ENCODE data around the gene ADAT3.

Gene ADAT3

GRCh38 chr19:1953037-1953436, 47.8 kb downstream of the ADAT3 start:
- H3K27ac Mint-ChIP-seq, result no peak overlapping the region
- H3K36me3 Mint-ChIP-seq, result no peaks in the 10 kb centered on the region

GRCh38 chr19:1953441-1954094, 48.4 kb downstream of the ADAT3 start:
- no peak for DNase-seq (ENCODE audit: low spot score in 2 of 2)

More at GRCh38 chr19:1953037-1953436, 47.8 kb downstream of the ADAT3 start:
- H3K4me1 Mint-ChIP-seq, result peaks cover 12% of the 10 kb centered on the region
- no peaks in the 10 kb centered on the region for H3K27me3 Mint-ChIP-seq
- H3K4me3 Mint-ChIP-seq, result no peak overlapping the region
- H3K9me3 Mint-ChIP-seq, result no peaks in the 10 kb centered on the region
- DNase-seq (ENCODE audit: low spot score in 2 of 2) (no peak), ATAC-seq (ENCODE audit: low read depth) (no peak)

GRCh38 chr19:1954532-1954933, 49.3 kb downstream of the ADAT3 start:
- Mint-ChIP-seq H3K4me1 (peaks cover 5% of the 10 kb centered on the region), H3K9me3 (no peaks in the 10 kb centered on the region), H3K4me3 (no peak overlapping the region), H3K27ac (no peak overlapping the region), H3K27me3 (no peaks in the 10 kb centered on the region), H3K36me3 (no peaks in the 10 kb centered on the region)
- DNase-seq (ENCODE audit: low spot score in 2 of 2) (no peak), ATAC-seq (ENCODE audit: low read depth) (no peak)

More at GRCh38 chr19:1953441-1954094, 48.4 kb downstream of the ADAT3 start:
- peaks cover 10% of the 10 kb centered on the region for H3K4me1 Mint-ChIP-seq
- no peak overlapping the region for H3K4me3 Mint-ChIP-seq
- H3K27ac Mint-ChIP-seq, result no peak overlapping the region
- ATAC-seq (ENCODE audit: low read depth), result no peak
- H3K27me3 Mint-ChIP-seq, result no peaks in the 10 kb centered on the region
- H3K36me3 Mint-ChIP-seq, result no peaks in the 10 kb centered on the region
- no peaks in the 10 kb centered on the region for H3K9me3 Mint-ChIP-seq

DNA sequence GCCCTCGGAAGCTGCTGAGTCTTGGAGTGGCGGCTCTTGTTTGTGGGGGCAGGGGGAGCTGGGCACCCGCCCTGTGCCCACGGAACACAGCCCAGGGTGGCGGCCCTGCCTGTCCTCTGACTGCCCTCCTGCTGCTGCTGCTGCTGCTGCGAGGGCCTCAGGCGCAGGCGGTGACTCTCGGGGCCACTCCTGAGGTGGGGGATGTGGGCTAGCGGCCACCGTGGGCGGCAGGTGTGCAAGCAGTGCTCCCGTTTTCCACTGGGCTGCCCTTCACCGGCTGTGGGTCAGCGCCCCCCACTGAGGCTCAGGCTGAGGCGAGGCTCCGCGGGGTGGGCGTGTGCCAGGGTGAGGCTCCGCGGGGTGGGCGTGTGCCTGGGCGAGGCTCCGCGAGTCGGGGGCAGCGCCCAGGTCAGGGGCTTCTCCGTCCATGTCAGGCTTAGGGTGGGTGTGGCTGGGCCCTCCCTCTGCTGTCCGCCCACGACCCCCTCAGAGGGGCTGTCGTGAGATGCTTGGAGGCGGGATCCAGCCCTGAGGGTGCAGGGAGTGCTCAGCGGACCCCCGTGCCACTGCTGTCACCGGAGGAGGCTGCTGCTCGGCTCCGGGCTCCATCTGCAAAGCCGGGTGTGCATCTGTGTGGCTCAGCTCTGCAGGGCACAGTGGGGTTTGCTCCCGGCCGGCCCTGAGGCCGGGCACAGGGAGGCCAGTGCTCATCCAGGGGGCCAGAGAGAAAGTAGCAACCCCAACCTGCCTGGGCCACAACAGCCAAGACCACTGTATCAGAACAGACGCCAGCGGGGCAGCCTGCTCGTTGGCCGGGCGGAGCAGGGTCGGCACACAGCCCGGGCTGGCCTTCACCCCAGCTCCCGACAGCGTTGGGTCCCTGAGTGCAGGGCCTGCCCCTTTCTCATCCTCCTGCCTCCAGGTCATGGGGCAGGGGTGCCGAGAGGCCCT, 50.2 kb downstream of the ADAT3 start:
- H3K36me3 Mint-ChIP-seq, result no peaks in the 10 kb centered on the region
- H3K4me1 Mint-ChIP-seq, result peaks cover 8% of the 10 kb centered on the region
- peak overlapping the region; percentile 24 for H3K27ac Mint-ChIP-seq
- DNase-seq (ENCODE audit: low spot score in 2 of 2) (no peak), ATAC-seq (ENCODE audit: low read depth) (no peak)
- H3K9me3 Mint-ChIP-seq, result no peaks in the 10 kb centered on the region
- H3K4me3 Mint-ChIP-seq, result no peak overlapping the region
- H3K27me3 Mint-ChIP-seq, result no peaks in the 10 kb centered on the region

GRCh38 chr19:1956122-1956494, 50.9 kb downstream of the ADAT3 start:
- Mint-ChIP-seq H3K27me3 (no peaks in the 10 kb centered on the region), H3K9me3 (no peaks in the 10 kb centered on the region), H3K4me1 (peaks cover 15% of the 10 kb centered on the region), H3K4me3 (no peak overlapping the region), H3K27ac (peak overlapping the region; percentile 24), H3K36me3 (no peaks in the 10 kb centered on the region)
- DNase-seq (ENCODE audit: low spot score in 2 of 2) (no peak), ATAC-seq (ENCODE audit: low read depth) (no peak)

DNA sequence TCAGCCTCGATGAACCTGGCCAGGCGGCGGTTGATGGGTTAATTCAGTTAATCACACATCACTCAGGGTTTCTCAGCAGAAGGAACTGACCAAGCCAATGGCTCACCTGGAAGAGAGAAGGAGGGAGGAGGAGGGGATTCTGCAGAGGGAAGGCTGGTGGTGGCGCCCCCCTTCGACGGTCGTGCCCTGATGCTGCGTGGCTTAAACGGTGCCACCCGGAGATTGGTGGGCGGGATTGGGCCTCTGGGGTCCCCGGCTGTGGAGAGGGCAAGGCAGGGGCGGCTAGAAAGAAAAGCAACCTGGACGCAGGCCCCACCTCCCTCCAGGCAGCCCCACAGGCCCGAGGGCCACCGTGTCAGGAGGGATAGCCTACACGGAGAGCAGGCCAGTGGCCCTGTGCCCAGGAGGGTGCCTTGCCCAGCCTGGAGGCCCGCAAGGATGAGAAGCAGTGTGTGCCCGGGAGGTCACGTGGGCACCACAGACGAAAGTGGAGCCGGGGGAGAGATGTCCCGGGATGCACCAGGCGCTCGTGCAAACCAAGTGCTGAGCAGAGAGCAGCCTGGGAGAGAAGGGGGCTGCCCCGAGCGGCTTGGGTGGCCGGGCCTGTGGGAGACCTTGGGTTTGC, 51.8 kb downstream of the ADAT3 start:
- H3K9me3 Mint-ChIP-seq, result no peaks in the 10 kb centered on the region
- H3K27ac Mint-ChIP-seq, result no peak overlapping the region
- no peaks in the 10 kb centered on the region for H3K27me3 Mint-ChIP-seq
- no peak for DNase-seq (ENCODE audit: low spot score in 2 of 2)
- H3K4me1 Mint-ChIP-seq, result peaks cover 22% of the 10 kb centered on the region
- ATAC-seq (ENCODE audit: low read depth), result no peak
- H3K4me3 Mint-ChIP-seq, result no peak overlapping the region
- no peaks in the 10 kb centered on the region for H3K36me3 Mint-ChIP-seq

- H3K4me1 Mint-ChIP-seq, result peaks cover 21% of the 10 kb centered on the region
- no peak overlapping the region for H3K27ac Mint-ChIP-seq
Observed at GRCh38 chr19:1957562-1958248, 52.5 kb downstream of the ADAT3 start.

DNA sequence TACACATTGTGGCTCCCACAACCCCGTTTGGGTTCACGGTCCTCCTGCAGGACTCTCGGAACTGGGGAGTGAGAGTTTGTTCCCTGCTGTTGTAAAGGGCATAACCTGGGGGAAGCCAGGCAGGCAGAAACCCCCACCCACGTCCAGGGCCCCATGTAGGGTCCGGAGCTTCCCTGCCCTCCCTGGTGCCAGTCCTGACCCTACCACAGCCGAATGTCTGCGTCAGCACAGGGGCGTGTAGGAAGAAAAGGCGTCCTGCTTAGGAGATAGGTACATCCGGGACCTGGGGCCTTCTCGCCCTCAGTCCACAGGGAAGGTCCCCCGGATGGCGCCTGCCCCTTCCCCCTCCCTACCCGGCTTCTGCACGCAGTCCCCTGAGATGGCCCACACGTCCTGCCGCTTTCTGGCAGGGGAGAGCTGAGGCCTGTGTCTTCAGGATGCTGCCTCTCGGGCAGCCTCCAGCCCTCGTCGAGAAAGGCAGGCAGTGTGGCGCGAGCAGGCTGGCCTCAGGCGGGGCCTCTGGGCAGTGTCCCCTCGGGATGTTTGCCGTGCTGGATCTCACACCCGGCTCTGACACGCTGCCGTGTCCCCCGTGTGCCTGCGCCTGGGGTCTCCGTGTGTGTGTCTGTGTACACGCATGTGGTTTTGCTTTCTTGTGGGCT, 54.9 kb downstream of the ADAT3 start:
- H3K4me3 Mint-ChIP-seq, result no peak overlapping the region
- H3K27ac Mint-ChIP-seq, result no peak overlapping the region
- no peaks in the 10 kb centered on the region for H3K9me3 Mint-ChIP-seq
- H3K36me3 Mint-ChIP-seq, result no peaks in the 10 kb centered on the region
- no peak for DNase-seq (ENCODE audit: low spot score in 2 of 2)
- no peaks in the 10 kb centered on the region for H3K27me3 Mint-ChIP-seq
- no peak for ATAC-seq (ENCODE audit: low read depth)
- H3K4me1 Mint-ChIP-seq, result peaks cover 21% of the 10 kb centered on the region

More at GRCh38 chr19:1957562-1958248, 52.5 kb downstream of the ADAT3 start:
- DNase-seq (ENCODE audit: low spot score in 2 of 2) (no peak), ATAC-seq (ENCODE audit: low read depth) (no peak)
- Mint-ChIP-seq H3K36me3 (no peaks in the 10 kb centered on the region), H3K27me3 (no peaks in the 10 kb centered on the region), H3K4me3 (no peak overlapping the region), H3K9me3 (no peaks in the 10 kb centered on the region)

GRCh38 chr19:1961000-1961883, 56.0 kb downstream of the ADAT3 start:
- DNase-seq (ENCODE audit: low spot score in 2 of 2) (no peak), ATAC-seq (ENCODE audit: low read depth) (peak; percentile 21)
- Mint-ChIP-seq H3K36me3 (peaks cover 3% of the 10 kb centered on the region), H3K4me1 (peaks cover 24% of the 10 kb centered on the region), H3K27me3 (no peaks in the 10 kb centered on the region), H3K9me3 (no peaks in the 10 kb centered on the region), H3K4me3 (peak overlapping the region; percentile 24), H3K27ac (peak overlapping the region; percentile 46)

DNA sequence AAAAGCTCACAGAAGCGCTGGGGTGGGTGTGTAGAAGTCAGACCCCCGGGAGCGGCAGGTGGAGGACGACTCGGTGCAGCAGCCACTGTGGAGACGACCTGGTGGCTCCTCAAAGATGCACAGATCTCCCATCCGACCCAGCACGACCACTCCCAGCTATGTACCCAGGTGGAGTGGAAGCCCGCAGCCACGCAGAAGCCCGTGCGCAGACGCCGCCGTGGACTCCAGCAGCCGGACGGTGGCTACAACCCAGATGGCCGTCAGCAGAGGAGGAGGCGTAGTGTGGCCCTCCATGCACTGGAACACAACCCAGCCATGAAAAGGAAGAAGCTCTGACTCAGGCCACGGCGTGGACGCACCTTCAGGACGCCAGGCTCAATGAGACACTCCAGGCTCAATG, 57.5 kb downstream of the ADAT3 start:
- H3K4me3 Mint-ChIP-seq, result no peak overlapping the region
- H3K4me1 Mint-ChIP-seq, result peaks cover 24% of the 10 kb centered on the region
- H3K27ac Mint-ChIP-seq, result no peak overlapping the region
- DNase-seq (ENCODE audit: low spot score in 2 of 2) (no peak), ATAC-seq (ENCODE audit: low read depth) (no peak)
- H3K27me3 Mint-ChIP-seq, result no peaks in the 10 kb centered on the region
- H3K36me3 Mint-ChIP-seq, result peaks cover 3% of the 10 kb centered on the region
- no peaks in the 10 kb centered on the region for H3K9me3 Mint-ChIP-seq

Data from memory B cell (primary cell).